ENCODE data around the gene CEACAM8.
"Not testable (repeated sequence)": the region's sequence is repeated elsewhere in the genome, so short reads cannot be mapped to it uniquely, and the experiment has no call there.

CEACAM8 gene

DNA sequence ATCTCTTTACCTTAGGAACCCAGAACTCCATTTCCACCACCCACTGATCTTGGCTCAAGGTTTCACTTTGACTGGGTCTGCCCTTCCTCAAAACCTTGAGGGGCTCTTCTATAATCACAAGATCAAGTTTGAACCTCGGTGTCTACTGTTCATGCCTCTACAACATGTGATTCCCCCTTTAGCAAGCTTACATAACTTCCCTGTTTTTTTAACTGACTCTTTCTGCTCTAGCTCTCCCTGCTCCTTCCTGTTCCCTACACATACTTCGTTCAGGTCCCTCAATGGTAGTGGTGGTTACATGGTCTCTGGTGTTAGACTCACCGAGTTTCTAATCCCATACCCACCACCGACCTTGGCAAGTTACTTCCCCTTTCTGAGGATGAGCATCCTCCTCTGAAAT, 26.7 kb downstream of the CEACAM8 start:
- Histone ChIP-seq H3K27ac (ENCODE audit: low read depth, low read length) (no peak overlapping the region), H3K4me1 (ENCODE audit: insufficient read depth, low read length) (no peaks in the 10 kb centered on the region), H3K27me3 (ENCODE audit: control insufficient read depth in 1 of 2, insufficient read depth in 2 of 2, low read length in 2 of 2) (no peaks in the 10 kb centered on the region), H3K9ac (ENCODE audit: low read length) (no peak overlapping the region), H3K36me3 (ENCODE audit: insufficient read depth, low read length) (no peaks in the 10 kb centered on the region), H3K9me3 (ENCODE audit: low read length) (no peaks in the 10 kb centered on the region), H3K4me3 (ENCODE audit: low read depth in 1 of 2, low read length in 2 of 2) (no peak overlapping the region)

DNA sequence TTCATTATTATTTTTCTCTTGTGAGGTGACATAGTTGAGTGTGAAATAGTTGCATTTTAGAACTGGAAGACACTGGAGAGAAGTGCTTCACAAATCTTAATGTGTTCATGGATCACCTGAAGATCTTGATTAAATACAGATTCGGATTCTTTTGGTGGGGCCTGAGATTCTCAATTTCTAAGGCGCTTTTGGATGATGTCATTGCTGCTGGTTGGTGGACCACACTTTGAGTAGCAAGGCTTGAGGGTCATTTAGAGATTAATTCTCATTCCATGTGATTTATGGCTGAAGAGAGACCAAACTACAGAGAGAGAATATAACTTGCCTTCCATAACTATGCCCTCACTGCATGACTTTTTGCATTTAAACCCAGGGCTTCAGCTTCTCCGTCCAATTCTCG, 27.2 kb downstream of the CEACAM8 start:
- Histone ChIP-seq H3K27ac (ENCODE audit: low read depth, low read length) (no peak overlapping the region), H3K4me1 (ENCODE audit: insufficient read depth, low read length) (no peaks in the 10 kb centered on the region), H3K27me3 (ENCODE audit: control insufficient read depth in 1 of 2, insufficient read depth in 2 of 2, low read length in 2 of 2) (no peaks in the 10 kb centered on the region), H3K9me3 (ENCODE audit: low read length) (no peaks in the 10 kb centered on the region), H3K9ac (ENCODE audit: low read length) (no peak overlapping the region), H3K36me3 (ENCODE audit: insufficient read depth, low read length) (no peaks in the 10 kb centered on the region), H3K4me3 (ENCODE audit: low read depth in 1 of 2, low read length in 2 of 2) (no peak overlapping the region)

GRCh38 chr19:42563352-42564210, 31.1 kb downstream of the CEACAM8 start:
- no peak overlapping the region for H3K9ac ChIP-seq (ENCODE audit: low read length)
- H3K27ac ChIP-seq (ENCODE audit: low read depth, low read length), result no peak overlapping the region
- H3K36me3 ChIP-seq (ENCODE audit: insufficient read depth, low read length), result no peaks in the 10 kb centered on the region
- H3K4me3 ChIP-seq (ENCODE audit: low read depth in 1 of 2, low read length in 2 of 2), result no peak overlapping the region
- H3K4me1 ChIP-seq (ENCODE audit: insufficient read depth, low read length), result no peaks in the 10 kb centered on the region
- no peaks in the 10 kb centered on the region for H3K9me3 ChIP-seq (ENCODE audit: low read length)
- H3K27me3 ChIP-seq (ENCODE audit: control insufficient read depth in 1 of 2, insufficient read depth in 2 of 2, low read length in 2 of 2), result peaks cover 0 to 5% of the 10 kb centered on the region in 2 donors

GRCh38 chr19:42561512-42561911, 33.2 kb downstream of the CEACAM8 start:
- Histone ChIP-seq H3K4me3 (ENCODE audit: low read depth in 1 of 2, low read length in 2 of 2) (no peak overlapping the region), H3K9me3 (ENCODE audit: low read length) (no peaks in the 10 kb centered on the region), H3K4me1 (ENCODE audit: insufficient read depth, low read length) (no peaks in the 10 kb centered on the region)

GRCh38 chr19:42560731-42561130, 34.0 kb downstream of the CEACAM8 start:
- H3K9me3 ChIP-seq (ENCODE audit: low read length), result no peaks in the 10 kb centered on the region
- H3K27me3 ChIP-seq (ENCODE audit: control insufficient read depth in 1 of 2, insufficient read depth in 2 of 2, low read length in 2 of 2), result peaks cover 0 to 5% of the 10 kb centered on the region in 2 donors
- H3K9ac ChIP-seq (ENCODE audit: low read length), result no peak overlapping the region
- H3K36me3 ChIP-seq (ENCODE audit: insufficient read depth, low read length), result no peaks in the 10 kb centered on the region
- H3K4me1 ChIP-seq (ENCODE audit: insufficient read depth, low read length), result no peaks in the 10 kb centered on the region
- no peak overlapping the region for H3K4me3 ChIP-seq (ENCODE audit: low read depth in 1 of 2, low read length in 2 of 2)
- no peak overlapping the region for H3K27ac ChIP-seq (ENCODE audit: low read depth, low read length)

More at GRCh38 chr19:42561512-42561911, 33.2 kb downstream of the CEACAM8 start:
- Histone ChIP-seq H3K36me3 (ENCODE audit: insufficient read depth, low read length) (no peaks in the 10 kb centered on the region), H3K27me3 (ENCODE audit: control insufficient read depth in 1 of 2, insufficient read depth in 2 of 2, low read length in 2 of 2) (peaks cover 0 to 5% of the 10 kb centered on the region in 2 donors), H3K9ac (ENCODE audit: low read length) (no peak overlapping the region), H3K27ac (ENCODE audit: low read depth, low read length) (no peak overlapping the region)

DNA sequence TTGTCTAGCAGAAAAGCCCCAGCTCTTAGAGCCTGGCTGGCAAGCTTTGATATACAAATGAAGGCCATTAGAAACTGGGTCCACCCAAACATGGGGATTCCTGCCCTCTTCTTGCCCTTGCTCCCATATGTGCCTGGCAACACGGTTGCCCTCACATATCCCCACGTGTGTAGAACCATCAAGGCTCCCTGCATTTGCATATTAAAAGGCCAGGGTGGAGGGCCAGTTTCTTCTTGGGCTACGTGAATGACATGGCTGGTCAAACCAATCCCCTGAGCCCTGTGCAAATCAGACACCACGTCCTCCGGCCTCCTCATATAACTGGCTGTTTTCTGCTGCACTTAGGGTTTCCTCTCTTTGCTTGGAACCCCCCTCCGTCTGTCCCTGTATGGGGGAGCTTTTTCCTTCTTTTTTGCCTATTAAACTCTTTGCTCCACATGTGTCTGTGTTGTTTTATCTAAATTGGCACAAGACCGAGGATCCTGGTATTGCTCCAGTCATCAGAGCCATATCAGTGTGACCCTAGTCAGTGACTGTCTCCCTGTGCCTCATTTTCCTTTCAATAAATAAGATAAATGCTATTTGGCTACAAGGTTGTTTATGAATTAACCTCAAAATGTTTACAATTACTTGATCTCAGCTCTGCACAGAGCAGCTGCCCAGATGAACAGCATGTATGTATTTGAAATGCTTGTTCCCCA, 36.1 kb downstream of the CEACAM8 start:
- no peaks in the 10 kb centered on the region for H3K9me3 ChIP-seq (ENCODE audit: low read length)
- peaks cover 0 to 10% of the 10 kb centered on the region in 2 donors for H3K27me3 ChIP-seq (ENCODE audit: control insufficient read depth in 1 of 2, insufficient read depth in 2 of 2, low read length in 2 of 2)
- no peak overlapping the region for H3K9ac ChIP-seq (ENCODE audit: low read length)
- H3K4me1 ChIP-seq (ENCODE audit: insufficient read depth, low read length), result no peaks in the 10 kb centered on the region
- H3K36me3 ChIP-seq (ENCODE audit: insufficient read depth, low read length), result no peaks in the 10 kb centered on the region
- H3K27ac ChIP-seq (ENCODE audit: low read depth, low read length), result no peak overlapping the region
- H3K4me3 ChIP-seq (ENCODE audit: low read depth in 1 of 2, low read length in 2 of 2), result no peak overlapping the region

GRCh38 chr19:42557386-42557871, 37.3 kb downstream of the CEACAM8 start:
- not testable (repeated sequence) for H3K4me1 ChIP-seq (ENCODE audit: insufficient read depth, low read length); H3K4me3 ChIP-seq (ENCODE audit: low read depth in 1 of 2, low read length in 2 of 2); H3K27me3 ChIP-seq (ENCODE audit: control insufficient read depth in 1 of 2, insufficient read depth in 2 of 2, low read length in 2 of 2); H3K9ac ChIP-seq (ENCODE audit: low read length); H3K27ac ChIP-seq (ENCODE audit: low read depth, low read length); H3K36me3 ChIP-seq (ENCODE audit: insufficient read depth, low read length); H3K9me3 ChIP-seq (ENCODE audit: low read length)

GRCh38 chr19:42555801-42556200, 38.9 kb downstream of the CEACAM8 start:
- H3K9ac ChIP-seq (ENCODE audit: low read length), result no peak overlapping the region
- no peaks in the 10 kb centered on the region for H3K4me1 ChIP-seq (ENCODE audit: insufficient read depth, low read length)
- no peak overlapping the region for H3K27ac ChIP-seq (ENCODE audit: low read depth, low read length)
- H3K9me3 ChIP-seq (ENCODE audit: low read length), result no peaks in the 10 kb centered on the region
- peaks cover 0 to 10% of the 10 kb centered on the region in 2 donors for H3K27me3 ChIP-seq (ENCODE audit: control insufficient read depth in 1 of 2, insufficient read depth in 2 of 2, low read length in 2 of 2)
- no peaks in the 10 kb centered on the region for H3K36me3 ChIP-seq (ENCODE audit: insufficient read depth, low read length)
- H3K4me3 ChIP-seq (ENCODE audit: low read depth in 1 of 2, low read length in 2 of 2), result no peak overlapping the region

GRCh38 chr19:42555317-42555716, 39.4 kb downstream of the CEACAM8 start:
- Histone ChIP-seq H3K4me3 (ENCODE audit: low read depth in 1 of 2, low read length in 2 of 2) (no peak overlapping the region), H3K36me3 (ENCODE audit: insufficient read depth, low read length) (no peaks in the 10 kb centered on the region), H3K27ac (ENCODE audit: low read depth, low read length) (no peak overlapping the region), H3K9ac (ENCODE audit: low read length) (no peak overlapping the region), H3K27me3 (ENCODE audit: control insufficient read depth in 1 of 2, insufficient read depth in 2 of 2, low read length in 2 of 2) (peaks cover 0 to 10% of the 10 kb centered on the region in 2 donors), H3K4me1 (ENCODE audit: insufficient read depth, low read length) (no peaks in the 10 kb centered on the region), H3K9me3 (ENCODE audit: low read length) (no peaks in the 10 kb centered on the region)

- Histone ChIP-seq H3K9ac (ENCODE audit: low read length) (no peak overlapping the region), H3K27me3 (ENCODE audit: control insufficient read depth in 1 of 2, insufficient read depth in 2 of 2, low read length in 2 of 2) (peaks cover 0 to 5% of the 10 kb centered on the region in 2 donors), H3K9me3 (ENCODE audit: low read length) (no peaks in the 10 kb centered on the region), H3K4me3 (ENCODE audit: low read depth in 1 of 2, low read length in 2 of 2) (no peak overlapping the region), H3K27ac (ENCODE audit: low read depth, low read length) (no peak overlapping the region), H3K4me1 (ENCODE audit: insufficient read depth, low read length) (no peaks in the 10 kb centered on the region), H3K36me3 (ENCODE audit: insufficient read depth, low read length) (no peaks in the 10 kb centered on the region)
These were observed 40.6 kb downstream of the CEACAM8 start for GRCh38 chr19:42554046-42554575.

- no peak overlapping the region for H3K9ac ChIP-seq (ENCODE audit: low read length)
- no peaks in the 10 kb centered on the region for H3K9me3 ChIP-seq (ENCODE audit: low read length)
- H3K4me1 ChIP-seq (ENCODE audit: insufficient read depth, low read length), result no peaks in the 10 kb centered on the region
- no peaks in the 10 kb centered on the region for H3K36me3 ChIP-seq (ENCODE audit: insufficient read depth, low read length)
- peaks cover 0 to 5% of the 10 kb centered on the region in 2 donors for H3K27me3 ChIP-seq (ENCODE audit: control insufficient read depth in 1 of 2, insufficient read depth in 2 of 2, low read length in 2 of 2)
- no peak overlapping the region for H3K4me3 ChIP-seq (ENCODE audit: low read depth in 1 of 2, low read length in 2 of 2)
- H3K27ac ChIP-seq (ENCODE audit: low read depth, low read length), result no peak overlapping the region
These were observed 41.3 kb downstream of the CEACAM8 start for GRCh38 chr19:42553292-42554045.

All from muscle layer of colon (tissue), 2 donors.